Measurements from ENCODE around the gene HSD17B13. TPM values are rescaled to one million over a fixed set of nuclear protein-coding genes. Genes with fewer than 3 reads are reported as not detected.

HSD17B13 gene
- total and polyA plus RNA-seq, 2 donors (not counting 1 experiment from before 2014, with no cell fraction given), result 0.32 to 0.46 TPM

DNA sequence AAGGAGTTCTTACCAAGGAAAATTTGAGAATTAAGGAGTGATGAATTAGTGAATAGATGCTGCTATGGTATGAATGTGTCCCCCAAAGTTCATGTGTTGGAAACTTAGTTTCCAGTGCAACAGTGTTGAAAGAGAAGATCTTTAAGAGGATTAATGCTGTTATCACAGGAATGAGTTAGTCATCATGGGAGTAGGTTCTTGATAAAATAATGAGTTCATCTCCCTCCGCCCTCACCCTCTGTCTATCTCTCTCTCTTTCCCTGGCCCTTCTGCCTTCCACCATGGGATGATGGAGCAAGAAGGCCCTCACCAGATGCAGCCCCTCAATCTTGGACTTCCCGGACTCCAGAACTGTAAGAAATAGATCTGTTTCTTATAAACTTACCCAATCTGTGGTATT is 64.0 kb downstream of the HSD17B13 start:
- no peaks in the 10 kb centered on the region for H3K4me1 Mint-ChIP-seq
- H3K36me3 ChIP-seq (replicated peaks in 1 of 2; ENCODE audit: control extremely low read depth in 1 of 2, control insufficient read depth in 1 of 2, extremely low read depth in 1 of 2, insufficient read depth in 2 of 2, low read length in 1 of 2), result no peaks in the 10 kb centered on the region
- H3K27ac ChIP-seq (ENCODE audit: low read length in 2 of 2), result no peak overlapping the region
- H3K4me1 ChIP-seq (ENCODE audit: control insufficient read depth in 2 of 2, insufficient read depth in 2 of 2, low read length in 2 of 2), result no peaks in the 10 kb centered on the region
- no peak overlapping the region for H3K4me3 ChIP-seq (ENCODE audit: control extremely low read depth in 1 of 5, extremely low read depth in 1 of 5, insufficient read depth in 1 of 5, low read depth in 2 of 5, low read length in 4 of 5)
- peaks cover 10% of the 10 kb centered on the region for H3K27me3 Mint-ChIP-seq
- no peaks in the 10 kb centered on the region for H3K79me2 ChIP-seq (ENCODE audit: control insufficient read depth, insufficient read depth, low read length)
- H3K9me3 Mint-ChIP-seq (ENCODE audit: insufficient read depth), result peaks cover 4% of the 10 kb centered on the region
- ATAC-seq (ENCODE audit: low read depth), result no peak
- H3K9ac ChIP-seq (ENCODE audit: low read length), result no peak overlapping the region
- TF ChIP-seq, protein P1, sequence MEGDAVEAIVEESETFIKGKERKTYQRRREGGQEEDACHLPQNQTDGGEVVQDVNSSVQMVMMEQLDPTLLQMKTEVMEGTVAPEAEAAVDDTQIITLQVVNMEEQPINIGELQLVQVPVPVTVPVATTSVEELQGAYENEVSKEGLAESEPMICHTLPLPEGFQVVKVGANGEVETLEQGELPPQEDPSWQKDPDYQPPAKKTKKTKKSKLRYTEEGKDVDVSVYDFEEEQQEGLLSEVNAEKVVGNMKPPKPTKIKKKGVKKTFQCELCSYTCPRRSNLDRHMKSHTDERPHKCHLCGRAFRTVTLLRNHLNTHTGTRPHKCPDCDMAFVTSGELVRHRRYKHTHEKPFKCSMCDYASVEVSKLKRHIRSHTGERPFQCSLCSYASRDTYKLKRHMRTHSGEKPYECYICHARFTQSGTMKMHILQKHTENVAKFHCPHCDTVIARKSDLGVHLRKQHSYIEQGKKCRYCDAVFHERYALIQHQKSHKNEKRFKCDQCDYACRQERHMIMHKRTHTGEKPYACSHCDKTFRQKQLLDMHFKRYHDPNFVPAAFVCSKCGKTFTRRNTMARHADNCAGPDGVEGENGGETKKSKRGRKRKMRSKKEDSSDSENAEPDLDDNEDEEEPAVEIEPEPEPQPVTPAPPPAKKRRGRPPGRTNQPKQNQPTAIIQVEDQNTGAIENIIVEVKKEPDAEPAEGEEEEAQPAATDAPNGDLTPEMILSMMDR (IDR thresholded peaks at IDR 0.05), result no peak
- no peak for TF ChIP-seq EZH2 (IDR thresholded peaks at IDR 0.05; ENCODE audit: borderline replicate concordance, insufficient read depth, low read depth, low read length, poor library complexity, severe bottlenecking)
- no CpG with 5 or more reads among the region's 2 CpGs for WGBS (ENCODE audit: insufficient coverage)
- intact Hi-C loops (cut with micrococcal nuclease), result no loop called here
- H3K4me3 Mint-ChIP-seq, result no peak overlapping the region
- ChIA-PET POLR2A (no interaction called here), CTCF (no interaction called here)
- no peak overlapping the region for H3K27ac Mint-ChIP-seq
- H3K27me3 ChIP-seq (replicated peaks in 1 of 4; ENCODE audit: control extremely low read depth in 1 of 4, control insufficient read depth in 3 of 4, insufficient read depth in 4 of 4, low read length in 3 of 4), result no peaks in the 10 kb centered on the region
- H3K9me3 ChIP-seq (ENCODE audit: control extremely low read depth in 1 of 3, control insufficient read depth in 2 of 3, insufficient read depth in 1 of 3, low read length in 2 of 3), result peaks cover 1 to 8% (median 3%) of the 10 kb centered on the region in 3 donors
- DNase-seq, result no peak
- H3K4me2 ChIP-seq (replicated peaks; ENCODE audit: low read depth, low read length, poor library complexity, severe bottlenecking), result no peak overlapping the region
- H2AFZ ChIP-seq (ENCODE audit: insufficient read depth, low read depth, low read length, poor library complexity, severe bottlenecking), result no peak overlapping the region
- H4K20me1 ChIP-seq (ENCODE audit: control insufficient read depth, insufficient read depth, low read length, poor library complexity, severe bottlenecking), result no peaks in the 10 kb centered on the region

DNA sequence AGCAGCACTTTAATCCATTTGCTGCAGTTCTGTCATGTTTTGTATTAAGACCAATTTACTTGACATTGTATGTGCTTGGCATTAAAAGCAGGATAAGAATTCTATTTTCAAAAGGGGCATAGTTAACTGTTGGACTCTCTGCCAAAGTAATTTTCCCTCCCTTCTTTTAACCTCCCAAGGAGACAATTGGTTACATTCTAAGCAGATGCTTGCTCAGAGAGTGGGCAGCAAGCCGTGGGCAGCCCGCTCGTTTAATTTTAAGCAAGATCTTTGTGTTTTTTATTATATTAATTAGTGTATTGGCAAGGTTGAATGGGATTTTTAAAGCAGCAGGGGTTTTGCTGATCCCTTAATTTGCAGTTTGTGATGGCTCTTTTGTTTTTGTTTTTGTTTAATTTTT is 65.2 kb downstream of the HSD17B13 start:
- Histone ChIP-seq H2AFZ (ENCODE audit: insufficient read depth, low read depth, low read length, poor library complexity, severe bottlenecking) (no peak overlapping the region), H3K4me2 (replicated peaks; ENCODE audit: low read depth, low read length, poor library complexity, severe bottlenecking) (no peak overlapping the region), H3K27ac (ENCODE audit: low read length in 2 of 2) (no peak overlapping the region), H3K27me3 (replicated peaks in 1 of 4; ENCODE audit: control extremely low read depth in 1 of 4, control insufficient read depth in 3 of 4, insufficient read depth in 4 of 4, low read length in 3 of 4) (no peaks in the 10 kb centered on the region), H3K36me3 (replicated peaks in 1 of 2; ENCODE audit: control extremely low read depth in 1 of 2, control insufficient read depth in 1 of 2, extremely low read depth in 1 of 2, insufficient read depth in 2 of 2, low read length in 1 of 2) (no peaks in the 10 kb centered on the region), H3K9ac (ENCODE audit: low read length) (no peak overlapping the region), H3K4me3 (ENCODE audit: control extremely low read depth in 1 of 5, extremely low read depth in 1 of 5, insufficient read depth in 1 of 5, low read depth in 2 of 5, low read length in 4 of 5) (no peak overlapping the region), H4K20me1 (ENCODE audit: control insufficient read depth, insufficient read depth, low read length, poor library complexity, severe bottlenecking) (no peaks in the 10 kb centered on the region), H3K9me3 (ENCODE audit: control extremely low read depth in 1 of 3, control insufficient read depth in 2 of 3, insufficient read depth in 1 of 3, low read length in 2 of 3) (peaks cover 0 to 5% (median 3%) of the 10 kb centered on the region in 3 donors), H3K4me1 (ENCODE audit: control insufficient read depth in 2 of 2, insufficient read depth in 2 of 2, low read length in 2 of 2) (no peaks in the 10 kb centered on the region), H3K79me2 (ENCODE audit: control insufficient read depth, insufficient read depth, low read length) (no peaks in the 10 kb centered on the region)
- Mint-ChIP-seq H3K4me3 (no peak overlapping the region), H3K9me3 (ENCODE audit: insufficient read depth) (peaks cover 4% of the 10 kb centered on the region), H3K4me1 (no peaks in the 10 kb centered on the region), H3K27me3 (peaks cover 10% of the 10 kb centered on the region), H3K27ac (no peak overlapping the region)
- ChIA-PET POLR2A (no interaction called here), CTCF (no interaction called here)
- no CpG with 5 or more reads among the region's 3 CpGs for WGBS (ENCODE audit: insufficient coverage)
- intact Hi-C loops (cut with micrococcal nuclease), result no loop called here
- ATAC-seq (ENCODE audit: low read depth), result no peak
- TF ChIP-seq, protein P1 (IDR thresholded peaks at IDR 0.05), result no peak
- no peak for TF ChIP-seq EZH2 (IDR thresholded peaks at IDR 0.05; ENCODE audit: borderline replicate concordance, insufficient read depth, low read depth, low read length, poor library complexity, severe bottlenecking)
- no peak for DNase-seq
